GM12892 (cell line): ENCODE data around the gene PRM2.

ENCODE experiments used
- POLR2A ChIP-seq: IDR thresholded peaks from 2 replicates; pipeline ENCODE4 v1.6.1; 2011; ENCODE audit warnings: low read depth, low read length, control low read depth
- POLR2AphosphoS5 ChIP-seq: IDR thresholded peaks from 2 replicates; pipeline ENCODE4 v1.6.1; 2011; ENCODE audit warnings: low read depth, low read length, control low read depth

- TF ChIP-seq POLR2A (no peak), POLR2AphosphoS5 (no peak)
Observed at GRCh38 chr16:11325404-11326083, 49.3 kb upstream of the PRM2 start.
